Inferior parietal cortex (tissue), 1 donor: ENCODE measurements around the gene JAK1.
"Not testable (repeated sequence)": the region's sequence is repeated elsewhere in the genome, so short reads cannot be mapped to it uniquely, and the experiment has no call there.

Experiments used
- DNase-seq: peaks from one replicate; pipeline ENCODE4 v3.0.0-alpha.2; 2016; ENCODE audit errors: extremely low spot score

The JAK1 gene

GRCh38 chr1:64922336-64922735, 44.0 kb downstream of the JAK1 start:
- DNase-seq = no peak

- DNase-seq = no peak
These were observed 44.6 kb downstream of the JAK1 start for GRCh38 chr1:64921771-64922170.

- no peak for DNase-seq
These were observed 45.3 kb downstream of the JAK1 start for GRCh38 chr1:64920941-64921589.

GRCh38 chr1:64919120-64919519, 47.2 kb downstream of the JAK1 start:
- not testable (repeated sequence) for DNase-seq

- DNase-seq = no peak
These were observed 48.4 kb downstream of the JAK1 start for GRCh38 chr1:64917907-64918306.

GRCh38 chr1:64917328-64917861, 49.0 kb downstream of the JAK1 start:
- no peak for DNase-seq

- DNase-seq = no peak
These were observed 50.7 kb downstream of the JAK1 start for GRCh38 chr1:64915381-64916274.

- no peak for DNase-seq
These were observed 52.9 kb downstream of the JAK1 start for GRCh38 chr1:64913361-64914015.

GRCh38 chr1:64912191-64912590, 54.2 kb downstream of the JAK1 start:
- DNase-seq = no peak

- no peak for DNase-seq
These were observed 55.0 kb downstream of the JAK1 start for GRCh38 chr1:64911326-64911725.

- no peak for DNase-seq
These were observed 57.3 kb downstream of the JAK1 start for GRCh38 chr1:64909031-64909430.

- DNase-seq = no peak
These were observed 57.8 kb downstream of the JAK1 start for GRCh38 chr1:64908575-64908974.

GRCh38 chr1:64906447-64906846, 59.9 kb downstream of the JAK1 start:
- peak; percentile 37 for DNase-seq

GRCh38 chr1:64903593-64903992, 62.8 kb downstream of the JAK1 start:
- no peak for DNase-seq

GRCh38 chr1:64901663-64902062, 64.7 kb downstream of the JAK1 start:
- DNase-seq = no peak

- no peak for DNase-seq
These were observed 65.4 kb downstream of the JAK1 start for GRCh38 chr1:64900916-64901315.

- peak; percentile 48 for DNase-seq
These were observed 68.1 kb downstream of the JAK1 start for GRCh38 chr1:64898107-64898861.

GRCh38 chr1:64896551-64896950, 69.8 kb downstream of the JAK1 start:
- DNase-seq = no peak

GRCh38 chr1:64895500-64895899, 70.8 kb downstream of the JAK1 start:
- DNase-seq = no peak

- no peak for DNase-seq
These were observed 71.7 kb downstream of the JAK1 start for GRCh38 chr1:64894438-64895196.

- no peak for DNase-seq
These were observed 72.4 kb downstream of the JAK1 start for GRCh38 chr1:64893921-64894320.
